Vagina (tissue), 2 donors: ENCODE data around the gene MCM5.

Experiments used
- CTCF ChIP-seq, 3 experiments: fragments of 450-650 bp in 2 of 3; fragments of 200-600 bp in 1 of 3; sonication (generic) in 1 of 3; IDR thresholded peaks; one replicate each; pipeline ENCODE4 v1.5.1; 2017 to 2019; ENCODE audit warnings: antibody characterized with exemption in 3 of 3, mild to moderate bottlenecking in 2 of 3, moderate library complexity in 2 of 3
- POLR2A ChIP-seq, 2 donors: fragments of 450-650 bp; IDR thresholded peaks; one replicate each; pipeline ENCODE4 v1.6.1; 2017; ENCODE audit warnings: antibody characterized with exemption in 2 of 2, mild to moderate bottlenecking in 2 of 2, moderate library complexity in 2 of 2

GRCh38 chr22:35380537-35381423 is 19.2 kb upstream of the MCM5 start, which contains the start of gene HMOX1:
- TF ChIP-seq CTCF (IDR thresholded peaks at IDR 0.05), result no peak
- no peak for TF ChIP-seq POLR2A (IDR thresholded peaks at IDR 0.05)
